Rectal smooth muscle tissue (tissue), 1 donor: ENCODE results near the gene NPEPL1.

Source experiments
- H3K27ac ChIP-seq: one replicate; pipeline ENCODE4 v1.7.0; 2013; ENCODE audit warnings: low read depth, low read length, inconsistent platforms
- H3K27me3 ChIP-seq: one replicate; pipeline ENCODE4 v1.7.0; 2013; ENCODE audit warnings: low read length; ENCODE audit not compliant: control insufficient read depth, insufficient read depth
- H3K36me3 ChIP-seq: one replicate; pipeline ENCODE4 v1.7.0; 2013; ENCODE audit warnings: low read length; ENCODE audit not compliant: control insufficient read depth, insufficient read depth
- H3K4me1 ChIP-seq: one replicate; pipeline ENCODE4 v1.7.0; 2013; ENCODE audit warnings: low read length; ENCODE audit not compliant: control insufficient read depth, insufficient read depth
- H3K4me3 ChIP-seq: one replicate; pipeline ENCODE4 v1.7.0; 2013; ENCODE audit warnings: low read length
- H3K9ac ChIP-seq: one replicate; pipeline ENCODE4 v1.7.0; 2013; ENCODE audit warnings: low read length

Gene NPEPL1

GRCh38 chr20:58651559-58651945, 41.0 kb upstream of the NPEPL1 start:
- H3K27me3 ChIP-seq, result no peaks in the 10 kb centered on the region
- H3K4me3 ChIP-seq, result peak overlapping the region; percentile 98
- H3K4me1 ChIP-seq, result peaks cover 22% of the 10 kb centered on the region
- peak overlapping the region; percentile 98 for H3K27ac ChIP-seq
- peak overlapping the region; percentile 98 for H3K9ac ChIP-seq
- H3K36me3 ChIP-seq, result no peaks in the 10 kb centered on the region

- Histone ChIP-seq H3K27me3 (no peaks in the 10 kb centered on the region), H3K9ac (peak overlapping the region; percentile 98), H3K27ac (peak overlapping the region; percentile 98), H3K4me1 (peaks cover 17% of the 10 kb centered on the region), H3K4me3 (peak overlapping the region; percentile 98), H3K36me3 (no peaks in the 10 kb centered on the region)
Observed at GRCh38 chr20:58651946-58652605, 40.5 kb upstream of the NPEPL1 start.

GRCh38 chr20:58652606-58653294, 39.9 kb upstream of the NPEPL1 start:
- Histone ChIP-seq H3K36me3 (no peaks in the 10 kb centered on the region), H3K4me3 (peak overlapping the region; percentile 98), H3K27me3 (no peaks in the 10 kb centered on the region), H3K4me1 (peaks cover 10% of the 10 kb centered on the region), H3K27ac (peak overlapping the region; percentile 98), H3K9ac (peak overlapping the region; percentile 24)

GRCh38 chr20:58654337-58654736, 38.3 kb upstream of the NPEPL1 start:
- no peaks in the 10 kb centered on the region for H3K27me3 ChIP-seq
- no peak overlapping the region for H3K9ac ChIP-seq
- H3K4me1 ChIP-seq, result peaks cover 9% of the 10 kb centered on the region
- no peak overlapping the region for H3K4me3 ChIP-seq
- no peaks in the 10 kb centered on the region for H3K36me3 ChIP-seq
- no peak overlapping the region for H3K27ac ChIP-seq

- Histone ChIP-seq H3K36me3 (peaks cover 3% of the 10 kb centered on the region), H3K4me3 (no peak overlapping the region), H3K9ac (no peak overlapping the region), H3K27ac (no peak overlapping the region), H3K4me1 (peaks cover 9% of the 10 kb centered on the region), H3K27me3 (no peaks in the 10 kb centered on the region)
Observed at GRCh38 chr20:58655328-58656107, 37.1 kb upstream of the NPEPL1 start.

GRCh38 chr20:58656831-58657230, 35.8 kb upstream of the NPEPL1 start:
- Histone ChIP-seq H3K27me3 (no peaks in the 10 kb centered on the region), H3K36me3 (peaks cover 5% of the 10 kb centered on the region), H3K4me3 (no peak overlapping the region), H3K27ac (no peak overlapping the region), H3K4me1 (peaks cover 7% of the 10 kb centered on the region), H3K9ac (no peak overlapping the region)

- Histone ChIP-seq H3K27me3 (no peaks in the 10 kb centered on the region), H3K9ac (no peak overlapping the region), H3K27ac (no peak overlapping the region), H3K4me1 (peaks cover 7% of the 10 kb centered on the region), H3K4me3 (no peak overlapping the region), H3K36me3 (peaks cover 6% of the 10 kb centered on the region)
Observed at GRCh38 chr20:58657262-58657661, 35.3 kb upstream of the NPEPL1 start.

- Histone ChIP-seq H3K4me1 (peaks cover 1% of the 10 kb centered on the region), H3K9ac (no peak overlapping the region), H3K4me3 (no peak overlapping the region), H3K27me3 (no peaks in the 10 kb centered on the region), H3K27ac (no peak overlapping the region), H3K36me3 (peaks cover 6% of the 10 kb centered on the region)
Observed at GRCh38 chr20:58657986-58658385, 34.6 kb upstream of the NPEPL1 start.

- no peak overlapping the region for H3K27ac ChIP-seq
- H3K4me1 ChIP-seq, result no peaks in the 10 kb centered on the region
- no peak overlapping the region for H3K4me3 ChIP-seq
- no peaks in the 10 kb centered on the region for H3K27me3 ChIP-seq
- peaks cover 9% of the 10 kb centered on the region for H3K36me3 ChIP-seq
- H3K9ac ChIP-seq, result no peak overlapping the region
Observed at GRCh38 chr20:58658760-58659159, 33.8 kb upstream of the NPEPL1 start.

- H3K27me3 ChIP-seq, result no peaks in the 10 kb centered on the region
- H3K4me1 ChIP-seq, result no peaks in the 10 kb centered on the region
- H3K36me3 ChIP-seq, result peaks cover 9% of the 10 kb centered on the region
- no peak overlapping the region for H3K27ac ChIP-seq
- no peak overlapping the region for H3K4me3 ChIP-seq
- H3K9ac ChIP-seq, result no peak overlapping the region
Observed at GRCh38 chr20:58659841-58660240, 32.8 kb upstream of the NPEPL1 start.

- no peak overlapping the region for H3K4me3 ChIP-seq
- H3K9ac ChIP-seq, result no peak overlapping the region
- H3K27ac ChIP-seq, result no peak overlapping the region
- no peaks in the 10 kb centered on the region for H3K4me1 ChIP-seq
- H3K36me3 ChIP-seq, result peaks cover 9% of the 10 kb centered on the region
- H3K27me3 ChIP-seq, result no peaks in the 10 kb centered on the region
Observed at GRCh38 chr20:58660855-58661597, 31.6 kb upstream of the NPEPL1 start.
